CD4-positive, alpha-beta T cell treated with Interleukin-17A for 4 hours (primary cell): ENCODE data around the gene DGAT2.

Experiments used
- DNase-seq: peaks from one replicate; pipeline ENCODE4 v3.0.0-alpha.2; 2020; ENCODE audit warnings: mixed read lengths

DGAT2 gene

GRCh38 chr11:75802021-75802912 lies 33.7 kb downstream of the DGAT2 start:
- DNase-seq: no peak

DNA sequence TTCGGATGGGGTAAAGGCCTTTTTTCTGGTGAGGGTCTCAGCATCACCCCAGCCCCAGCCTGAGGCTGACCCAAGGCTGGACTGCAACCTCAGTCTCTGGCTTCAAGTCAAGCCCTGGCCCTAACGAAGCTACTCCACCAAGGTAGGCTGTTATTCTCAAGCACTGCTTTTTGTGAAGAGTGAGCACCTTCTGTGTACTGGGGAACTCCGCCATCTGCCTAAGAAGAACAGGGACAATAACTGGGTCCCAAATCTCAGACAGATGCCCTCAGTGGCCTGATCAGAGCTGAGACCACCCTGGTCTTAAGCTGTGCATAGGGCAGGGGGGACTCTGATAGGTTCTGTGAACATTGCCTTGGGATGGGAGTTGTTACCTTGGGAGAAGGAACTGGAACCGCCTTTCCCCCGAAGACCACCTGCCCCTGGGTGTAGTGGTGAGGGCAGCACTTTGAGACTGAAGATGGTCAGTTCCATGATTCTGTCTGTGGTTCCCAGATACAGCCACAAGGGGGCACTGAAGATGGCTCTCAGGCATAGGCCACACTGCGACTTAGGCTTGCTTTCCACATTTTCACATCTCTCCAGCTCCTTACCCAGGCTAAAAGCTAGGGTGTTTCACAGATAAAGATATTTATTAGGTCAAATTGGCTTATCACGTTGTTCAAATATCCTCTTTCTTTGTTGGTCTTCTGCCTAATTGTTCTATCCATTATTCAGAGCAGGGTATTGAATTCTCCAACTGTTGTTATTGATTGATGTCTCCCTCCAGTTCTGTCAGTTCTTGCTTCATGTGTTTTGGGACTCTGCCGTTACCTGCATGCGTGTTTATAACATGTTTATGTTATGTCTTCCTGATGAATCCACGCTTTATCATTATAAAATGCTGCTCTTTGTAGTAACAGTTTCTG lies 34.6 kb downstream of the DGAT2 start:
- DNase-seq: peak; percentile 80

- DNase-seq: no peak
Measured at GRCh38 chr11:75809111-75809510, 40.5 kb downstream of the DGAT2 start.

GRCh38 chr11:75809991-75810390 lies 41.4 kb downstream of the DGAT2 start:
- DNase-seq: no peak

- DNase-seq: no peak
Measured at GRCh38 chr11:75810637-75811390, 42.2 kb downstream of the DGAT2 start.

DNA sequence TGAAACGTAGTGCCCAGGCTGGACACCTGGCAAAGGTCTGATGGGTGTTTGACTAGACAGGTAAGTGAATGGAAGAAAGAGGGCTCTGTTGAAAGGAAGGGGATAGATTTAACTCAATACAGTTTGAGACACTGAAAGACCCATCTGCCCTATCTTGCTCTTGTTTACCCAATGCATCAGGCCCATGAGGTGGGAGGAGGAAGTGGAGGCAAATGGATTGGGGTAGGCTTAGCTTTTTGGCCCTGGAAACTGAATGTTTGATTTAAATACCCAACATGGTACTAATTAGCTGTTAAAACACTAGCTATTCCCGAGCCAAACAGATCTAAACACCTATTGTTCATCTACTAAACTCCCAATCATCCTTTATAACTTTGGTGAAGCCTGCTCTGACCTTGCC lies 42.9 kb downstream of the DGAT2 start:
- no peak for DNase-seq

DNA sequence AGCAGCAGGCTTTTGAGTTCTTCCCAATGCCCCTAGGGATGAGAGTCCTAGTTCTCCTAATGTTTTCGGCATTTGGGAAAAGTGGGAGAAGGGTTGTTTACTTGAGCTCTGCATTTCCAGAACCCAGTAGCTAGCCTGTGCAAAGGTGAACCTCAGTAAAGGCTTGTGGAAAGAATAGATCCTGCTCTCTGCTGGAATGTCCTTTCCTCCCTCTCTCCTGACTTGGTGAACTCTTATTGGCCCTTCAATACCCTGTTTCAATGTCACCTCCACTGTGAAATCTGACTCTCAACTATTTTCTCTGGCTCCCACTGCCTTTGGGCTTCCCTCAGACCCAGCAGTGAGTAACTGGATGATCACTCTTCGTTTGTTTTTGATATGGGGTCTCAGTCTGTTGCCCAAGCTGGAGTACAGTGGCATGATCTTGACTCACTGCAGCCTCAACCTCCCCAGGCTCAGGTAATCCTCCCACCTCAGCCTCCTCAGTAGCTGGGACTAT lies 44.0 kb downstream of the DGAT2 start:
- DNase-seq: no peak

GRCh38 chr11:75813124-75813523 lies 44.5 kb downstream of the DGAT2 start:
- DNase-seq: no peak

GRCh38 chr11:75813622-75814039 lies 45.1 kb downstream of the DGAT2 start:
- DNase-seq: no peak

DNA sequence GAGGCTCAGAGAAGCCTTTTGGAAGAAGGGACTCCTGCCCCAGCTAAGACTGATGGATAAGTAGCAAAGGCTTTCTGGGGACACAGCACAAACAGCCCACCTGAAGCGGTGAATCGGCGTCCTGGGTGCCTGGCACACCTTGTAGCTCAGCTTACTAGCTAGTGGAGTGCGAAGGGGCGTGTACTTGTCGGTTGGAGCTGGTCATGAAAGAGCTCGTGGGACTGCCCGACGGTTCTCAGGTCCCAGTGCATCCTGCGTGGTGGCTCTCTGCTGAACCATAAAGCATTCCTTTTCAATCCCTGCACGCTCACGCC lies 45.7 kb downstream of the DGAT2 start:
- DNase-seq: no peak

GRCh38 chr11:75814677-75815344 lies 46.2 kb downstream of the DGAT2 start, which contains the start of gene UVRAG:
Gene UVRAG (plus strand): TSS chr11:75815210. CDS start chr11:75815408, 198 bp downstream.
- DNase-seq: peak; percentile 98

GRCh38 chr11:75815345-75816168 lies 47.0 kb downstream of the DGAT2 start:
- DNase-seq: peak; percentile 28

DNA sequence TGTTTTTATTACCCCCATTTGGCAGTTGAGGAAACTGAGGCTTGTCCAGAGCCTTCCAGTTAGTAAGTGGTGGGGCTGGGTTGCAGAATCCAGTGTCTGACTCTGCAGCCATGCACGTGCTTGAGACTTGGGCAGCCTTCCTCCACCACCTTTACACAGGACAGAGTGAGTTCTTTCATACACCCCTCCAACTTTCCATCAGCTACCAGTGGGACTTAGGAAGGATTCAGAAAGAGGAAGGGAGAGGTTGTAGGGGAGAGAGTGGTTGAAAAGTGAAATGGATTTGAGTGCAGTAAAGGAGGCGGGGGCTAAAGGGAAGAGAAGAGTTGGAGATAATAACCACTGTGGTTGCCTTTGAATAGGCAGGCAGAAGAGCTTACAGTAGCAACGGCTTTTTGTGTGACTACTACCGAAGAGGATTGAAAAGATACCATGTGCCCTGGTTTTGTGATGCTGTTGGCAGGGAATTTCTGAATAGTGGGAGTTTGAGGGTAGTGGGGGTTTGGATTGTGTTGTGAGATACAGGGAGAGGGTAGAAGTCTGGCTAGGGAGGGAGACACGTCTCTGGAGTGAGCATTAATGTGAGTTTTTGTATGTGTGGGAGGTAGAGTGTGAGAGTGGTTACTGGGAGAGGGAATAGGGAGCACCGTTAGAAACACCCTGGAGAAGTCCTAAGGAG lies 48.1 kb downstream of the DGAT2 start:
- DNase-seq: no peak

GRCh38 chr11:75820645-75821044 lies 52.1 kb downstream of the DGAT2 start:
- peak; percentile 12 for DNase-seq

- no peak for DNase-seq
Measured at GRCh38 chr11:75821202-75821601, 52.6 kb downstream of the DGAT2 start.

DNA sequence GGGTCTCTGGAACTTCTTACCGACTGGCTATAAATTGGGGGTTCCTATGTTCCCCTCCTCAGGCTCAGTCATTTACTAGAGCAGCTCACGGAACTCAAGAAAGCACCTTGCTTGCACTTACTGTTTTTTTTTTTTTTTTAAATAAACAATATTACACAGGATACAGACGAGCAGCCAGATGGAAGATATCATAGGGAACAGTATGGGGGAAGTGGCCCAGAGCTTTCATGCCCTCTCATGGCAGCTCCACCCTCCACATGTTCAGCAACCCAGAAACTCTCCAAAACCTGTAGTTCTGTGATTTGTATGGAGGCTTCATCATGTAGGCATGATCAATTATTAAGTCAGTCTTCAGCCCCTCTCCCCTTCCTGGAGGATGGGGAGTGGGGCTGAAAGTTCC lies 54.0 kb downstream of the DGAT2 start:
- DNase-seq: no peak

DNA sequence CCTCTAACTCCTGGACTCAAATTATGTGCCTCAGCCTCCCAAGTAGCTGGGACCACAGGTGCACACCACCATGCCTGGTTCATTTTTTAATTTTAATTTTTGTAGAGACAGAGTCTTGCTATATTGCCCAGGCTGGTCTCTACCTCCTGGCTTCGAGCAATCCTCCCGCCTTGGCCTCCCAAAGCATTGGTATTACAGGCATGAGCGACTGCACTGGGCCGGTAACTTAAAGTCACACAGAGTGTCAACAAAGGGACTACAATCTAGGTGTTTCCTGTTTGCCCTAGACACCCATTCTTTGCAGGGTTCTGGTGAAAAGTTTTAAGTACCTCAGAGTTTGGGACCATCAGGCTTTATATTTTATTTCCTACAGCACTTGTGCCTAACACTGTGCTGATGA lies 54.8 kb downstream of the DGAT2 start:
- DNase-seq: no peak

DNA sequence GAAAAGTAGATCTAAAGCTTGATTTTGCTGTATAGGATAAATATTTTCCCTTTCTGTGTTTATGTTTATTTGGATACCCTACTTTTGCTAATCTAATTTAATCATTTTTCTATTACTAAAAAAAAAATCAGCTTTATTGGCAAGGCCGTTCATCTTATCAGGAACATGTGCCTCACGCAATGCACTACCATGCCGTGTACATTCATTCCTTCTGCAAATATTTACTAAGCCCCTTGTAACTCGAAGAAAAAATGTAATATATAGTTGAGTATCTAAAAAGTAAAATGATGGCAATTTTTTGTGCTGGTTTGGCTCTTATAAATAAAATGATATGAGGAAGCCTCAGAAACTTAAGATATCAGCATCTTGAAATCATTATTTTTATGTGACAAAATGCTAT lies 55.4 kb downstream of the DGAT2 start:
- no peak for DNase-seq

DNA sequence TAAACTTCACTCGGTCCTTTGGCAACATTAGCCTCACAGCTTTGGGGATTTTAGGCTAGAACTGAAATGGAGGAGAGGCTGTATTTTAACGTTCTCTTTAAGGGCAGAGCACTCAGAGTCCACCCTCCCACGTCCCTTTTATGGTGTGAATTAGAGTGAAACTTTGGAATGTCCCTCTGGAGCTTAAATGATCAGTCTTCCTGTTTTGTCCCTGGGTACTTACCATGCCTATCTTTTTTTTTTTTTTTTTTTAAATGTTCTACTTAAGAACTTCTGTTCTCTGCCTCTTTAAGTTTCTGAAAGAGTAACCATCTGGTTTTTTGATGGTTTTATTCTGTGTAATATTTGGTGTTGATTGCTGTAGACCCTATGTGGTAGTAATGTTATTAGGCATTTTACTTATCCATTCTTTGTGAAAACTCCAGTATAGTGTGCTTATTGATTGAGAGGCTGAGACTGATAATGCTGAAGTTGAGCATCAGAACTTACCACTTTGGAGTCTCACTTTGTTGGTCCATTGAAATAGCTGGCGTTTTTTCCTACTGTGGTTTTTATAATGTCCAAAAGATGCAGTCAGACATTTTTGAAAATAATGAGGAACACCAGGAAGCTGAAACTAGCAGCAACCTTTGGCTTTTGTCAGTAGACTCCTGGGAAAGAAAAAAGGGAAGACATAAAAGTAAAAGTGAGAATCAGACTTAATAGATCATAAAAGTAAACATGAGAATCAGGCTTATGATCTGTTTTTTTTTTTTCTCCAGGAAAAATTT lies 58.1 kb downstream of the DGAT2 start:
- no peak for DNase-seq

- DNase-seq: no peak
Measured at GRCh38 chr11:75827562-75827961, 59.0 kb downstream of the DGAT2 start.
